Endothelial cell of umbilical vein (primary cell): ENCODE measurements around the gene MMP24. TPM values are rescaled to one million over a fixed set of nuclear protein-coding genes. Genes with fewer than 3 reads are reported as not detected.

Experiments used
- BruUV-seq: library from RNA; stranded (reverse); fragments of 400-500 nt; replicated peaks from 2 replicates; lab custom pipeline; 2021; lab: Mats Ljungman, UMichigan
- CTCF ChIA-PET: fragments of 300-600, 350-600 bp; sonication (Branson Sonifier 250); formaldehyde crosslinking; loops from one replicate; lab custom pipeline; 2021; ENCODE audit warnings: antibody characterized with exemption, inconsistent platforms; lab: Charles Lee
- POLR2A ChIA-PET: fragments of 300-600, 350-600 bp; sonication (Branson Sonifier 250); formaldehyde crosslinking; loops from one replicate; lab custom pipeline; 2021; ENCODE audit warnings: antibody characterized with exemption, inconsistent platforms; lab: Charles Lee
- DNase-seq: peaks from one replicate; pipeline ENCODE4 v3.0.0-alpha.2; 2011; ENCODE audit warnings: low read depth, low spot score
- FAIRE-seq: peaks from 2 replicates; lab custom pipeline; 2011; peaks lifted over from hg19 to GRCh38; lab: Jason Lieb, UNC
- H2AFZ ChIP-seq: 2 replicates; pipeline ENCODE4 v1.6.0; 2012; ENCODE audit warnings: low read depth, low read length, control low read depth, inconsistent platforms
- H3K27ac ChIP-seq: 2 replicates; pipeline ENCODE4 v1.5.1; 2011; ENCODE audit warnings: low read depth, mild to moderate bottlenecking, control low read depth, low read length, moderate library complexity; ENCODE audit not compliant: insufficient read depth
- H3K27me3 ChIP-seq, 2 experiments: 2 replicates each; pipeline versions ENCODE4 v1.6.0 to v1.6.1; 2011; ENCODE audit warnings: low read length in 2 of 2, mixed read lengths in 1 of 2; ENCODE audit not compliant: control insufficient read depth in 2 of 2, insufficient read depth in 2 of 2
- H3K36me3 ChIP-seq, 2 experiments: 2 replicates in 1 of 2; 3 replicates in 1 of 2; pipeline ENCODE4 v1.5.1; 2011; ENCODE audit warnings: low read length in 2 of 2, mild to moderate bottlenecking in 1 of 2, moderate library complexity in 1 of 2; ENCODE audit not compliant: control insufficient read depth in 2 of 2, insufficient read depth in 2 of 2; ENCODE audit errors: extremely low read depth in 1 of 2
- H3K4me1 ChIP-seq: 3 replicates; pipeline ENCODE4 v1.5.1; 2011; ENCODE audit warnings: mild to moderate bottlenecking, low read length; ENCODE audit not compliant: control insufficient read depth, insufficient read depth; ENCODE audit errors: extremely low read depth
- H3K4me2 ChIP-seq: 2 replicates; pipeline ENCODE4 v1.6.1; 2011; ENCODE audit warnings: low read length, control low read depth, mixed read lengths; ENCODE audit not compliant: insufficient read depth
- H3K4me3 ChIP-seq, 3 experiments: fragments of 200-600 bp in 1 of 3; sonication (generic), shearing (Covaris generic) in 1 of 3; replicated peaks in 1 of 3; 2 replicates each; pipeline ENCODE4 v1.5.1; 2011 to 2016; ENCODE audit warnings: control low read depth in 3 of 3, low read length in 3 of 3, mild to moderate bottlenecking in 2 of 3, inconsistent platforms in 1 of 3, low read depth in 1 of 3, moderate library complexity in 1 of 3; ENCODE audit not compliant: insufficient read depth in 1 of 3
- H3K79me2 ChIP-seq: 2 replicates; pipeline ENCODE4 v1.6.0; 2012; ENCODE audit warnings: low read length, inconsistent platforms; ENCODE audit not compliant: control insufficient read depth, insufficient read depth
- H3K9ac ChIP-seq: replicated peaks from 2 replicates; pipeline ENCODE3; 2011; ENCODE audit warnings: low read length, control low read depth; ENCODE audit not compliant: insufficient read depth; ENCODE audit errors: extremely low read depth
- H3K9me1 ChIP-seq: replicated peaks from 3 replicates; pipeline ENCODE4 v1.6.0; 2011; ENCODE audit warnings: mild to moderate bottlenecking, low read length; ENCODE audit not compliant: control insufficient read depth, insufficient read depth; ENCODE audit errors: extremely low read depth
- H3K9me3 ChIP-seq: replicated peaks from 2 replicates; pipeline ENCODE4 v1.5.1; 2012; ENCODE audit warnings: low read length, inconsistent platforms; ENCODE audit not compliant: control insufficient read depth, insufficient read depth
- H4K20me1 ChIP-seq: replicated peaks from 2 replicates; pipeline ENCODE3; 2011; ENCODE audit warnings: mild to moderate bottlenecking, low read length; ENCODE audit not compliant: control insufficient read depth, insufficient read depth; ENCODE audit errors: extremely low read depth
- CTCF ChIP-seq, 2 donors: IDR thresholded peaks; 1 replicate in 1 of 2; 2 replicates in 1 of 2; pipeline ENCODE4 v1.5.1; 2011; ENCODE audit warnings: low read length in 2 of 2, mild to moderate bottlenecking in 2 of 2, moderate library complexity in 2 of 2, control low read depth in 1 of 2, inconsistent platforms in 1 of 2, low read depth in 1 of 2; ENCODE audit not compliant: insufficient read depth in 1 of 2; ENCODE audit errors: extremely low read depth in 1 of 2
- EZH2 ChIP-seq: IDR thresholded peaks from 2 replicates; pipeline ENCODE4 v1.6.1; 2012; ENCODE audit warnings: borderline replicate concordance, low read depth, mild to moderate bottlenecking, moderate library complexity, low read length, inconsistent platforms; ENCODE audit not compliant: severe bottlenecking
- FOS ChIP-seq: IDR thresholded peaks from 2 replicates; pipeline ENCODE4 v1.6.1; 2011; ENCODE audit warnings: mild to moderate bottlenecking, low read length, moderate library complexity, borderline replicate concordance; ENCODE audit not compliant: insufficient read depth
- GATA2 ChIP-seq: IDR thresholded peaks from 2 replicates; pipeline ENCODE4 v1.7.0; 2011; ENCODE audit warnings: low read depth, mild to moderate bottlenecking, moderate library complexity, mixed read lengths, low read length; ENCODE audit not compliant: insufficient read length, insufficient read depth
- JUN ChIP-seq: IDR thresholded peaks from 2 replicates; pipeline ENCODE4 v1.6.1; 2011; ENCODE audit warnings: borderline replicate concordance, low read depth; ENCODE audit not compliant: insufficient read length, insufficient read depth
- MAX ChIP-seq: IDR thresholded peaks from 2 replicates; pipeline ENCODE4 v1.6.1; 2011; ENCODE audit not compliant: insufficient read depth, insufficient read length
- MYC ChIP-seq: IDR thresholded peaks from one replicate; pipeline ENCODE4 v1.6.1; 2011; ENCODE audit warnings: mild to moderate bottlenecking, low read depth, low read length
- POLR2A ChIP-seq: IDR thresholded peaks from 2 replicates; pipeline ENCODE4 v1.6.1; 2012; ENCODE audit warnings: low read depth, mild to moderate bottlenecking, control low read depth, low read length
- POLR2AphosphoS5 ChIP-seq: IDR thresholded peaks from 2 replicates; pipeline ENCODE4 v1.6.1; 2012; ENCODE audit warnings: low read depth, mild to moderate bottlenecking, control low read depth, low read length, moderate library complexity; ENCODE audit not compliant: insufficient read depth
- dilution Hi-C: fragments of 300-500 bp; cut with MboI; formaldehyde crosslinking; loops from one replicate; pipeline ENCODE4 v1.15.0; 2019; ENCODE audit warnings: low sequenced_read_pairs; ENCODE audit not compliant: extremely low pct_ligation_motif_present
- intact Hi-C: fragments of 100-400 bp; cut with micrococcal nuclease; formaldehyde crosslinking; loops from one replicate; pipeline ENCODE4 v1.10.0; 2022
- polyA plus RNA-seq, 4 experiments: library from polyadenylated mRNA; depleted of rRNA in 3 of 4; stranded (reverse) in 3 of 4; unstranded in 1 of 4; fragments of >200 nt; gene quantifications; 2 replicates each; pipeline versions ENCODE4 v1.2.1 to v1.2.3, GENCODE V29; 2011 to 2012; ENCODE audit warnings: missing spikeins in 1 of 4
- total RNA-seq: library from RNA; stranded (reverse); gene quantifications from 2 replicates; pipeline ENCODE4 v1.2.3, GENCODE V29; 2021

MMP24 gene
- total and polyA plus RNA-seq, 2 donors (not counting 3 experiments of a cell fraction or from before 2014, with no cell fraction given): 0.27 to 0.54 TPM

GRCh38 chr20:35206802-35207201, 19.7 kb upstream of the MMP24 start:
- TF ChIP-seq GATA2 (no peak), EZH2 (no peak), POLR2A (no peak), CTCF (IDR thresholded peaks at IDR 0.05; ENCODE audit: extremely low read depth in 1 of 2, insufficient read depth in 1 of 2, low read depth in 1 of 2, low read length in 2 of 2) (no peak), MAX (no peak), JUN (no peak), FOS (no peak), MYC (no peak), POLR2AphosphoS5 (no peak)

More at GRCh38 chr20:35206802-35207201, 19.7 kb upstream of the MMP24 start:
- intact Hi-C loops: loop anchor here (5.0 kb wide), 1 partner anchor 185 kb away; no protein-coding TSS in a partner anchor
- Histone ChIP-seq H3K9me3 (no peaks in the 10 kb centered on the region), H3K9me1 (no peaks in the 10 kb centered on the region), H3K27me3 (no peaks in the 10 kb centered on the region), H3K4me3 (no peak overlapping the region), H2AFZ (no peak overlapping the region), H3K4me1 (peaks cover 6% of the 10 kb centered on the region), H4K20me1 (no peaks in the 10 kb centered on the region), H3K4me2 (no peak overlapping the region), H3K9ac (no peak overlapping the region), H3K27ac (no peak overlapping the region), H3K36me3 (no peaks in the 10 kb centered on the region), H3K79me2 (no peaks in the 10 kb centered on the region)
- ChIA-PET POLR2A (interaction anchor here (0.6 kb wide), 1 partner anchor 33 kb away, joined by 7 read pairs; no protein-coding TSS in a partner anchor), CTCF (interaction anchor here (1.3 to 6.7 kb wide), 4 partner anchors 33 to 111 kb away, joined by 4 to 294 read pairs (median 64); partner anchors contain the start of gene EDEM2)
- BruUV-seq: no TSS peak
- dilution Hi-C loops: no loop called here
- FAIRE-seq (no peak), DNase-seq (no peak)
